GM18870 (cell line): ENCODE data around the gene FARP2.
A peak's percentile ranks its signal among the peaks of the same experiment; 100 is the strongest.
"Not testable (repeated sequence)": the region's sequence is repeated elsewhere in the genome, so short reads cannot be mapped to it uniquely, and the experiment has no call there.

Source experiments
- ATAC-seq: cut with Tn5 transposase; IDR thresholded peaks from one replicate; pipeline ENCODE4 v1.9.1; 2021; ENCODE audit warnings: moderate library complexity; ENCODE audit not compliant: unreplicated experiment

FARP2 gene

DNA sequence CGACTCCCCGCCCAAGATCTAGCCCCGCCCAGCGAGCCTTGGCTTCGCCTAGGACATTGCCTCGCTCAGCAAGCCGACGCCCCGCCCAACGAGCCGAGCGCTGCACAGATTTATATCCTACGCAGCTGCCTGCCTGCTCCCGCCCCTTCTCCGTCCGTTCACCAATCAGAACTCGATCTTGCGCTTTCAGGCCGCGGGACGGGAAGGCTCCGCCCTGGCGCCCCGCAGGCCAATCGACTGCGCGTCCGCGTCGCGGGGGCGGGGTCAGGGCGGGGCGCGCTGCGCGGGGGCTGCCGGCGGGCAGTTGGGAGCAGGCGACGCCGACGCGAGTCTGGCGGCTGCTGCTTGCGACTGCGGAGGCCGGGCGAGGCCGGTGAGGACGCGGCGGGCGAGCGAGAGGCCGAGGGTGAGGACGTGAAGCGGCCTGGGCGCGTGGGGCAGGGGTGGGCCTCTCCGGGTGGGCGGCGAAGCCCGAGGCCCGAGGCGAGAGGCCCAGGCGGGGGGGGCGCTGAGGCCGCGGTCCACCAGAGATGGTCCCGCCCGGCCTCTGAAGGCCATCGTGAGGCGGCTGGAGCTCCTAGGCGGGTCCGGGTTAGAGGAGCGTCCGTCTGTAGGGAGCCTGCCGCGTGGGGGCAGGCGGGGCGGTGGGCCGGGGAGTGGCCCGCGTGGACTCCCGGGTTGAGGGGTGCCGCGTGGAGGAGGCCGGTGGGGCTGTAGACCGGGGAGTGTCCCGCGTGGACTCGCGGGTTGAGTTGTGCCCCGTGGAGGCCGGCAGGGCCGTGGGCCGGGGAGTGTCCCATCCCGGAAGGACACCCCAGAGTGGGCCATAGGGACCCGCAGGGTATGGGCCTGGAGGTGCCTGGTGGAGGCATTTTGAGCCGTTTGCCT, at the start of gene FARP2:
Gene FARP2 (plus strand): TSS at position 303 of the 888 bp plus-strand sequence. CDS start 16,823 bp downstream, outside the sequence.
- peak; percentile 64 for ATAC-seq

DNA sequence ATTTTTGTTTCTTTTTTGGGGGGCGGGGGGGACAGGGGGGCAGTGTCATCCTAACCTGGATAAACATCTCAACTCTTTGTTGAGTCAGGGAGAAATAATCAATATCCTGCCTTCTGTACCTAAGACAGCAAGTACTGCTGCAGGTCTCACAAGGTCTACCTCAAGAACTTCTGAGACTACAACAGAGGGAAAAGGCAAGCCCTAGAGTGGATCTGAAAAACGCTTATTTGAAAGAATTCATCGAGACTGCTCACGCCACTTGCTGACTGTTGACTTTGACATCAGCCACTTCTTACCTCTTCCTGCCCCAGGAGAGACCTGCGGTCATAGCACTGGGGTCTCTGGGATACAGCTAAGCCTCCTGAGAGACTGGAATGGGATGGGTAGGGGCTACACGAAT, 49.0 kb upstream of the FARP2 start:
- no peak for ATAC-seq

DNA sequence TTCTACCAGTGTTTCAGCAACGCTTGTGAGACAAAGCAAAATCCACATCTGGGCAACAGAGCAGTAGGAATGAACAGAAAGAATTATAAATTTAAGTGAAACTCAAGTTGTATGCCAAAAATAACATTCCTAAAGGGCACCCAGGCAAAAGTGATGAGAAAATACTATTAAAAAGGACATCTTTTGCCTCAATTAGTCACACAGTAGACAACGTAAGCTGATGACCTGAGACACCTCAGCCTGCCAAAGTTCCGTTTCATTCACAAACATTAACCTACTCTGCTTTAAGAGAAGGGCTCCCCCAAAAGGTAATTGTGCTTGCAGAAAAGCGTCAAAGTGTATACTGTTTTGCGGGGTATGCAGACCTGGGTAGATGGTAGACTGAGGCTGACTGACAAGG, 47.8 kb upstream of the FARP2 start:
- no peak for ATAC-seq

GRCh38 chr2:241308832-241309500, 47.1 kb upstream of the FARP2 start:
- ATAC-seq: no peak

- ATAC-seq: no peak
Observed at GRCh38 chr2:241309684-241310117, 46.4 kb upstream of the FARP2 start.

DNA sequence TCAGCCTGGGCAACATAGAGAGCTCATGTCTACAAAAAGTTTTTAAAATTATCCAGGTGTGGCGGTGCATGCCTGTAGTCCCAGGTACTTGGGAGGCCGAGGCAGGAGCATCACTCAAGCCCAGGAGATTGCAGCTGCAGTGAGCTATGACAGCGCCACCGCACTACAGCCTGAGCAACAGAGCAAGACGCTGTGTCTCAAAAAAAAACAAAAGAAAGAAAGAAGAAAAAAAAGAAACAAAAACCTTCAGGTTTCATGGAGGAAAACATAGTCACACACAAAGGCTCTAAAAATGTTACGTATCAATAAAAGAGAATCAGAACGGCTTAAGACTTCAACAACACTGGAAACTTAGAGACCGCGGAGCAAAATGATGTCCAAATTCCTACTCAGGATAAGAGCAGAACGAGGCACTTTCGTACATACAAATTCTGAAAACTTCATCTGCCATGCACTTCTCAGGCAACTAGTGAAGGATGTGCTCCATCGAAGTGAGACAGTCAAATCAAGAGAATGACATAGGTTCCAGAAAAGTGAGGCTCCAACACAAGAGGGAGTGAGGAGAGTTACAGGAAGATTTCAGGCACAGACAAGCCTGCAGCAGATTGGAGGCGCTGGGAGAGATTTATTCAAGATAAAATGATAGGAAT, 45.0 kb upstream of the FARP2 start:
- ATAC-seq: no peak

- no peak for ATAC-seq
Observed at GRCh38 chr2:241312082-241312481, 44.0 kb upstream of the FARP2 start.

GRCh38 chr2:241313543-241314095, 42.5 kb upstream of the FARP2 start:
- no peak for ATAC-seq

GRCh38 chr2:241314226-241315092, 41.6 kb upstream of the FARP2 start:
- ATAC-seq: no peak

DNA sequence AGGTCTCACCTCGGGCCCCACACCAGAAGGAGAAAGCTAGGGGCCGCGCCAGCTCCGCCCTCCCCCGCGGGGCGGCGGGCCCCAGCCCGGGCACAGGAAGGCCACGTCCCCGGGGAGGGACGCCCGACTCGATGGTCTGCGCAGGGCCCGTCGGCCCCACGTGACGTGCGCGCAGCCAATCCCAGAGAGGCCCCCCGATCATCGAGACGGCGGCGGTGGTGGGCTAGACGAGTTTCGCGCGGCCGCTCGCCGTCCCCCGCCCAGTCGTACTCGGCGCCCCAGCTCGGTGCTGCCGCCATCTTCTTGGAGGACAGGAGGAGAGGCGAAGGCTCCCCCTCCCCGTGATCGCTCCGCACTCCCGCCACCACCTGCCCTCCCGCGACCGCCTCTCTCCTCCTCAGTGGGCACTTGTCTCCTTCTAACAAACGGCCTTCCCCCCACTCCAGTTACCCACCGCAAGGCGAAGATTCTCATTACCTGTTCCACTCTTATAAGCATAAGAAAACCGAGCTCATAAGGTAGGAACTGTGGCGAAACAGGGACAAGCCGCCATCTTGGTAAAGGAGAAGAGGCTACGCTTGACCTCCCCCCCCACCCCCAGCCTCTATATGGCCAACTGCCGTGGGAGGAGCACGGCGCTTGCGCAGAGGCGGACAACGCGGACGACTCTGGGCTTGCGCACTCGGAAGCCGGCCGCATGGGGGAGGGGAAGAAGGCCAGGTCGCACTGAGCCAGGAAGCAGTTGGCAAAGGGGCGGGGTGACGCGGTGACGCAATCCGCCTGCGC, 40.8 kb upstream of the FARP2 start, which contains the start of gene HDLBP:
Gene HDLBP (minus strand): TSS at position 580 of the 786 bp plus-strand sequence. CDS start 48,803 bp downstream, outside the sequence.
- peak; percentile 51 for ATAC-seq

DNA sequence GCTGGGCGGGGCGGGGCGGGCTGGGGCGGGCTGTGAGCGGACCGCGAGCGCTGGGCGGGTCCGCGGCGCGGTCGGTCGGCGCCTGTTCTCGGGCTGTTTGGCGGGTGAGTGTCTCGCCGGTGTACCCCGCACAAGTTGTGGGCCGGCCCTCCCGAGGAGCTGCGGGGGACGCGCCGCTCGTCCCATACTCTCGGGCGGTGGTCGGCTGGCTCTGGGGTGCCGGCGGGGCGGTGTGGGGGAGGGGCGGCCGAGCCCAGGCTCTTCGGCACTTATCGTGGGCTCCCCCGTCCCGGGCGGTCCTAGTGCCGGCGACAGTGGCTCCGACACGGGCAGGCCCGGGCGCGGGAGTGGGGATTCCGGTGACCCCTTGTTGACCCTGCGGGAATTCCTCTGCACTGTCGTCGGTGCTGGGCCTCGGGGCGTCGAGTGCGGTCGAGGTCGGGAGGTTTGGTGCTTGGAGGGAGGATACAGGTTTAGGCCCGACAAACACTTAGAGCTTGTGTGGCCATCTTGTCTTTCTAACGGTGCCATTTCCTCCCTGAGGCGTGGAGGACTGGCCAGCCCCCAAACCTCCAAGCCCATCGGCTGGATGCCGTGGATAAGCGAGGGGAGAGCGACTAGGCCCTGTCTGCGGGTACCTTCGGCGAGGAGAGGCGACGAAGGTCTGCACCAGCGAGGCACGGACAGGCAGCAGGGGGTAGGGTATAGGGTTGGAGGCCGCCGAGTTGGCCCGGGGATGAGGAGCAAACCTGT, 40.0 kb upstream of the FARP2 start, which contains the start of gene SEPTIN2:
Gene SEPTIN2 (plus strand): TSS at position 47 of the 753 bp plus-strand sequence. CDS start 8,308 bp downstream, outside the sequence.
- peak; percentile 27 for ATAC-seq

DNA sequence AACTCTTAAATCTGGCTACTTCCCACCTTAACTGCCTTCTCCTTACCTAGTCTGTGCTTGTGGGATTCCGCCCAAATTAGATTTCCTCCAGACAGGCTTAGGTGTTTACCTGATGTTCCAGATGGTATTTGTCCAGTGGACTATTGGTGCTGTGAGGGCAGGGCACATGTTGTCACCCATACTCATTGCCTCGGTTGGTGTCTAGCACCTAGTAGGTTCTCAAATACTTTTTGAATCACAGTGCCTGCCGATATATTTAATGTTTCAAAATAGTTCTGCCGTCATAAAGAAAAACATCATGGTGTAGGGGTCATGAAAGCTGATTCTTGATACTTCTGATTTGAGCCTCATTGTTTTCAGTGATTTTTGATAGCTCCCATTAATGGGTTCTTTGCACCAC, 39.3 kb upstream of the FARP2 start:
- no peak for ATAC-seq

- ATAC-seq: no peak
Observed at GRCh38 chr2:241317391-241317790, 38.7 kb upstream of the FARP2 start.

DNA sequence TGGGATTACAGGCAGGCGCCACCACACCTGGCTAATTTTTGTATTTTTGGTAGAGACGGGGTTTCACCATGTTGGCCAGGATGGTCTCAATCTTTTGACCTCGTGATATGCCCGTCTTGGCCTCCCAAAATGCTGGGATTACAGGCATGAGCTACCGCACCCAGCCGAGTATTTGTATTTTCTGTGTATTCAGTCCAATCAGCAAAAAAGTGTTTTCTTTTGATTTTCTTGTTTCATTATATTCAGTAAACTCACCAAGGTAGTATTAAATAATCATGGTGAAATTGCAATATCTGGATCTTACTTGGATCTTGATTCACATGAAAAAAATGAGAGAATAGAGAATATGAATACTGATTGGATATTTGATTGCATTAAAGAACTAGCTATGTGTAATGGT, 37.3 kb upstream of the FARP2 start:
- ATAC-seq: not testable (repeated sequence)

GRCh38 chr2:241320394-241320793, 35.7 kb upstream of the FARP2 start:
- no peak for ATAC-seq

GRCh38 chr2:241321033-241321432, 35.1 kb upstream of the FARP2 start:
- ATAC-seq: no peak

DNA sequence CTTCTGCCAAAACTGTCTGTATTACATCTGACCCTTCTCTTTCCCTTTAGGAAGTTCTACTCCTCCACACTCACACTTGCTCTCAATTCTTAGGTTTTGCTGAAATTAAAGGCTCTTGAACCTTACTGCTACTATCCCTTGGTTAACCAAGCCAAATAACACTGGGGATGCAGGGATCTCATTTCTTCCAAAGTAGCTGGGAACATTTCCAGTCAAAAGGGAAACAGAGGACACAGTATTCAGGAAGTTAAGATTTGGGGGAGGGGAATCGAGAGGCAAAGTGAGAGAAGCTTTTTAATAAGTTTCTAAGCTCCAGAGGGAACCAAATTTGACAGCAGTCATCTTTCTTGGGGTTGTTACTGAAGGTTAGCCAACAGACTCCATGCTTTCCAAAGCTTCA, 34.2 kb upstream of the FARP2 start:
- no peak for ATAC-seq

GRCh38 chr2:241323778-241324177, 32.3 kb upstream of the FARP2 start:
- ATAC-seq: no peak

DNA sequence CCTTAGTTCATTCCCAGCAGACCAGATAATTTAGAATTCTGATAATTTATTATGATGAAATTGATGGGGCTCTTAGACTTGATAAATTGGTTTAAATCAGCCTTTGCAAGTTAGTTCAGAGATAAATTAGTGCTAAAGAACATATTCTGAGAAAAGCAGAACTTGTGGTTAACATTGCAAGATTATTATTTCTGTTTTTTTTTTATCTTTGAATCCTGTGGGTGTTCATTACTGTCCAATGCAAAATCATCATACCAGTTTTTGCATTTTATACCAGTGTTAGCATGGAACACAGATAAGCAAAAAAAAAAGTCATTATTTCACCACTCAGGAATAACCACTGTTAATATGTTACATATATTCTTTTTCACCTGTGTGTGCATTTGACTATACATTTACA, 31.3 kb upstream of the FARP2 start:
- ATAC-seq: no peak
